ENCODE data around the gene USP22. TPM values are rescaled to one million over a fixed set of nuclear protein-coding genes. Genes with fewer than 3 reads are reported as not detected.
"Not testable (repeated sequence)": the region's sequence is repeated elsewhere in the genome, so short reads cannot be mapped to it uniquely, and the experiment has no call there.

Gene USP22
- total RNA-seq, 3 donors from 2014 or later (not counting 1 experiment from before 2014, with no cell fraction given) = 121 to 155 (median 140) TPM

DNA sequence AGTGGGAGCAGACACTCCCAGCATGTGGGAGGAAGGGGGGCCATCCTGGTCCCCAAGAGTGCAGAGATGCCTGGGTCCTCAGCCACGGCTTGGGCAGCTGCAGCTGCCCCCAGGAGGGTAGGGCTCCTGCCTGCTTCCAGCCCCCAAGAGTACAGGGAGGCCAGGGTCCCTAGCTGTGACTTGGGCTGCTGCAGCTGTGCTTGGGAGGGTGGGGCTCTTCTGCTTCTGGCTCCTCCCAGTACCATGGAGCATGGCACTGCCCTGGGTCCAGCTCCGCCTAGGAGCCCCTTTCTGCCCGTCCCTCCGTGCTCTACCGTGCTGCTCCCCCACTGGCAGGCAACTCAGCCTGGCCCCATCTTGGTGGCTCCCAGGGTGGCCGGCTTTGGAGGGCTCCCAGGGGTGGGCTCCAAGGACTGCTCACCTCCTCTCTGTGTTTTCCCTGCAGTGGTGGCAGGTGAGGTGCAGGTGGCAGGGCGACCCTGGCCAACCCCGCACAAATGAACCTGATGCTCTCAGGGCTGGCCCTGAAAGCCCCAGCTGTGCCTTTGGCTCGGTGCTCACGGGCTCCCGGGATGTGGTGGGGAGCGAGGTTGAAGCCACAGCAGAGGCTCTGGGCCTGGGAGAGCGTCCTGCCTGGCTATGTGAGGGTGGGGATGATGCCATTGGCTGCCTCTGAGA, 18.5 kb upstream of the USP22 start:
- Histone ChIP-seq H3K36me3 (ENCODE audit: control insufficient read depth, insufficient read depth, low read length) (no peaks in the 10 kb centered on the region), H3K4me1 (ENCODE audit: control insufficient read depth, insufficient read depth, low read length) (peaks cover 4% of the 10 kb centered on the region), H3K27me3 (ENCODE audit: control insufficient read depth, insufficient read depth, low read length) (no peaks in the 10 kb centered on the region), H3K9me3 (ENCODE audit: control insufficient read depth, insufficient read depth, low read length) (no peaks in the 10 kb centered on the region), H3K4me3 (ENCODE audit: low read length) (no peak overlapping the region), H3K27ac (ENCODE audit: low read length) (no peak overlapping the region)
- H3K4me3 Mint-ChIP-seq = no peak overlapping the region
- no peaks in the 10 kb centered on the region for H3K9me3 Mint-ChIP-seq
- no peak for DNase-seq
- no peaks in the 10 kb centered on the region for H3K36me3 Mint-ChIP-seq
- TF ChIP-seq, protein P1, sequence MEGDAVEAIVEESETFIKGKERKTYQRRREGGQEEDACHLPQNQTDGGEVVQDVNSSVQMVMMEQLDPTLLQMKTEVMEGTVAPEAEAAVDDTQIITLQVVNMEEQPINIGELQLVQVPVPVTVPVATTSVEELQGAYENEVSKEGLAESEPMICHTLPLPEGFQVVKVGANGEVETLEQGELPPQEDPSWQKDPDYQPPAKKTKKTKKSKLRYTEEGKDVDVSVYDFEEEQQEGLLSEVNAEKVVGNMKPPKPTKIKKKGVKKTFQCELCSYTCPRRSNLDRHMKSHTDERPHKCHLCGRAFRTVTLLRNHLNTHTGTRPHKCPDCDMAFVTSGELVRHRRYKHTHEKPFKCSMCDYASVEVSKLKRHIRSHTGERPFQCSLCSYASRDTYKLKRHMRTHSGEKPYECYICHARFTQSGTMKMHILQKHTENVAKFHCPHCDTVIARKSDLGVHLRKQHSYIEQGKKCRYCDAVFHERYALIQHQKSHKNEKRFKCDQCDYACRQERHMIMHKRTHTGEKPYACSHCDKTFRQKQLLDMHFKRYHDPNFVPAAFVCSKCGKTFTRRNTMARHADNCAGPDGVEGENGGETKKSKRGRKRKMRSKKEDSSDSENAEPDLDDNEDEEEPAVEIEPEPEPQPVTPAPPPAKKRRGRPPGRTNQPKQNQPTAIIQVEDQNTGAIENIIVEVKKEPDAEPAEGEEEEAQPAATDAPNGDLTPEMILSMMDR (IDR thresholded peaks at IDR 0.05) = no peak
- H3K27me3 Mint-ChIP-seq (ENCODE audit: low read depth in 2 of 2) = no peaks in the 10 kb centered on the region
- H3K4me1 Mint-ChIP-seq = no peaks in the 10 kb centered on the region
- intact Hi-C loops (cut with micrococcal nuclease) = no loop called here
- no peak for ATAC-seq
- WGBS (ENCODE audit: insufficient coverage) = 84% methylated on average over 13 of the region's 13 CpGs
- H3K27ac Mint-ChIP-seq = no peak overlapping the region

DNA sequence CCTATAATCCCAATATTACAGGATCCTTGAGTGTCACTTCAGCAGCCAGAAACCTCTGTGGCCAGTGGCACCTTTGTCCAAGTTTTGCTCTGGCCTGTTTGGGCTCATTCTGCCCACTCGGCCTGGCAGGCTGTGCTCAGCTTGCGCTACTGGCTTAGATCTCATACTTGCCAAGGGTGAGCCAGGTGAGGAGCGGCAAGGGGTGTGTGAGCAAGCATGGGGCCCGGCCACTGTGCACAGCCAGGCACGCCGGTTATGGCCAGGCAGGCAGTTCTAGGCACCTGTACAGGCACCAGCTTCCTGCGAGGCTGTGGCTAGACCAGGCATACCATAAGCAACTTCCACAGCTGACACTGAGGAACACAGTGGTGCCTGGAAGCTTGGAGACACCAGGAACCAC, 16.9 kb upstream of the USP22 start:
- intact Hi-C loops (cut with micrococcal nuclease) = no loop called here
- WGBS (ENCODE audit: insufficient coverage) = 91% methylated on average over 7 of the region's 7 CpGs
- no peaks in the 10 kb centered on the region for H3K4me1 Mint-ChIP-seq
- H3K9me3 Mint-ChIP-seq = no peaks in the 10 kb centered on the region
- H3K27ac Mint-ChIP-seq = no peak overlapping the region
- Histone ChIP-seq H3K36me3 (ENCODE audit: control insufficient read depth, insufficient read depth, low read length) (no peaks in the 10 kb centered on the region), H3K27me3 (ENCODE audit: control insufficient read depth, insufficient read depth, low read length) (no peaks in the 10 kb centered on the region), H3K4me1 (ENCODE audit: control insufficient read depth, insufficient read depth, low read length) (peaks cover 4% of the 10 kb centered on the region), H3K9me3 (ENCODE audit: control insufficient read depth, insufficient read depth, low read length) (no peaks in the 10 kb centered on the region), H3K27ac (ENCODE audit: low read length) (no peak overlapping the region), H3K4me3 (ENCODE audit: low read length) (no peak overlapping the region)
- no peak overlapping the region for H3K4me3 Mint-ChIP-seq
- ATAC-seq (no peak), DNase-seq (no peak)
- no peaks in the 10 kb centered on the region for H3K36me3 Mint-ChIP-seq
- TF ChIP-seq, protein P1 (IDR thresholded peaks at IDR 0.05) = no peak
- peaks cover 0 to 3% of the 10 kb centered on the region in 2 donors for H3K27me3 Mint-ChIP-seq (ENCODE audit: low read depth in 2 of 2)

DNA sequence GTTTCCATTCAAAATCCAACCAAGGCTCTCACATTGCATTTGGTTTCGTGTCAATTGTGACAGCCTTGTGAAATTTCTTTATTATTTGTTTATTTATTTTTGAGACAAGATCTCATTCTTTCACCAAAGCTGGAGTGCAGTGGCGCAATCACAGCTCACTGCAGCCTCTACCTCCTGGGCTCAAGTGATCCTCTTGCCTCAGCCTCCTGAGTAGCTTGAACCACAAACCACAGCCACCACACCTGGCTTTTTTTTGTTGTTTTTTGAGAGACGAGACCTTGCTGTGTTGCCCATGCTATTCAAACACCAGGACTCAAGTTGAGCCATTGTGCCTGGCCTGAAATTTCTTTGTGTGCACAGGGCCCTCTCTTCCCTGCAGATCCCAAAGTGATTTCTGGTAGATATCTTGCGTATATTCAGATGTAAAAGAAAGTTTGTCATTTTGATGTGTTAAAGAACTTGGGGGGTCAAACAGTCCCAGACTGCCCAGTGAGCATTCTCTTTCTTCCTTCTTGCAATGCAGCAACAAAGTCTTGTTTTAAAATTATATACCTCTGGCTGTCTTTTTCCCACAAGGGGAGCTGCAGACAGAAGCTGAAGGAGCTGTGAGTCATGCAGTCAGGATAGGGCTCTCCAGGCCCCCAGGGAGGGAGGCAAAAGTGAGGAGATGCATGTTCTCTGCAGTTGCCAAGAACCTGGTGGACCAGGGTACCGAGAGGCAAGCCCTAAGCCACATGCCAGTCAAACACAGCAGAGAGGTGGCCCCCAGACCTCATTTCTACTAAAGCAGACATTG, 15.5 kb upstream of the USP22 start:
- Histone ChIP-seq H3K27ac (ENCODE audit: low read length) (no peak overlapping the region), H3K4me1 (ENCODE audit: control insufficient read depth, insufficient read depth, low read length) (peaks cover 4% of the 10 kb centered on the region), H3K9me3 (ENCODE audit: control insufficient read depth, insufficient read depth, low read length) (no peaks in the 10 kb centered on the region), H3K27me3 (ENCODE audit: control insufficient read depth, insufficient read depth, low read length) (no peaks in the 10 kb centered on the region), H3K36me3 (ENCODE audit: control insufficient read depth, insufficient read depth, low read length) (no peaks in the 10 kb centered on the region), H3K4me3 (ENCODE audit: low read length) (no peak overlapping the region)
- no peak overlapping the region for H3K27ac Mint-ChIP-seq
- DNase-seq = no peak
- no peak overlapping the region for H3K4me3 Mint-ChIP-seq
- H3K36me3 Mint-ChIP-seq = no peaks in the 10 kb centered on the region
- whole genome bisulfite sequencing (ENCODE audit: insufficient coverage) = 66% methylated on average over 4 of the region's 5 CpGs
- H3K9me3 Mint-ChIP-seq = no peaks in the 10 kb centered on the region
- ATAC-seq = no peak
- intact Hi-C loops (cut with micrococcal nuclease) = no loop called here
- H3K4me1 Mint-ChIP-seq = no peaks in the 10 kb centered on the region
- H3K27me3 Mint-ChIP-seq (ENCODE audit: low read depth in 2 of 2) = peaks cover 0 to 3% of the 10 kb centered on the region in 2 donors
- TF ChIP-seq, protein P1 (IDR thresholded peaks at IDR 0.05) = no peak

DNA sequence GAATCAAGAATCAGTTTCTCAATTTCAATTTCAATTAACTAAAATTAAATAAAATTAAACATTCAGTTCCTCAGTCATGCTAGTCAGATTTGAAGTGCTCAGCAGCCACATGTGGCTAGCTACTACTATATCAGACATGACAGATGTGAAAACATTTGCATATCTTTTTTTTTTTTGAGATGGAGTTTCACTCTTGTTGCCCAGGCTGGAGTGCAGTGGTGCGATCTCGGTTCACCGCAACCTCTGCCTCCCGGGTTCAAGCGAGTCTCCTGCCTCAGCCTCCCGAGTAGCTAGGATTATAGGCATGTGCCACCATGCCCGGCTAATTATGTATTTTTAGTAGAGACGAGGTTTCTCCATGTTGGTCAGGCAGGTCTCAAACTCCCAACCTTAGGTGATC, 10.2 kb upstream of the USP22 start:
- H3K4me3 Mint-ChIP-seq; H3K27me3 ChIP-seq (ENCODE audit: control insufficient read depth, insufficient read depth, low read length); H3K36me3 Mint-ChIP-seq; ATAC-seq; H3K4me1 Mint-ChIP-seq; H3K4me3 ChIP-seq (ENCODE audit: low read length); H3K9me3 Mint-ChIP-seq; H3K4me1 ChIP-seq (ENCODE audit: control insufficient read depth, insufficient read depth, low read length); H3K27ac ChIP-seq (ENCODE audit: low read length); H3K36me3 ChIP-seq (ENCODE audit: control insufficient read depth, insufficient read depth, low read length); DNase-seq; intact Hi-C loops (cut with micrococcal nuclease); H3K9me3 ChIP-seq (ENCODE audit: control insufficient read depth, insufficient read depth, low read length); H3K27ac Mint-ChIP-seq: not testable (repeated sequence)
- H3K27me3 Mint-ChIP-seq (ENCODE audit: low read depth in 2 of 2) = peaks cover 17 to 20% of the 10 kb centered on the region in 2 donors
- WGBS (ENCODE audit: insufficient coverage) = 90% methylated on average over 8 of the region's 8 CpGs

Measured in natural killer cell (primary cell).